K562 (cell line): ENCODE results near the gene UBE2O. TPM values are rescaled to one million over a fixed set of nuclear protein-coding genes. Genes with fewer than 3 reads are reported as not detected.

ENCODE experiments used
- ATF3 ChIP-seq, 2 experiments: fragments of 450-650 bp in 1 of 2; sonication (generic) in 1 of 2; formaldehyde crosslinking in 1 of 2; IDR thresholded peaks in 1 of 2; conservative IDR thresholded peaks in 1 of 2; 2 replicates each; pipeline versions ENCODE4 v1.6.1 to v1.8.1; 2016 to 2023; ENCODE audit warnings: mild to moderate bottlenecking in 2 of 2, moderate library complexity in 2 of 2, inconsistent platforms in 1 of 2, missing genetic modification reagents in 1 of 2
- CBX8 ChIP-seq: fragments of 200-600 bp; sonication (generic); IDR thresholded peaks from 2 replicates; pipeline ENCODE4 v1.6.1; 2012; ENCODE audit warnings: borderline replicate concordance, mixed run types, low read depth, mild to moderate bottlenecking, moderate library complexity, mixed read lengths, low read length, control low read depth, inconsistent platforms; ENCODE audit not compliant: poor library complexity, severe bottlenecking; ENCODE audit errors: extremely low read depth
- GTF2B ChIP-seq: IDR thresholded peaks from 2 replicates; pipeline ENCODE4 v1.6.1; 2011; ENCODE audit not compliant: insufficient read length; ENCODE audit errors: extremely low read depth
- HDAC2 ChIP-seq: fragments of 450-650 bp; IDR thresholded peaks from 2 replicates; pipeline ENCODE4 v1.6.1; 2016; ENCODE audit warnings: mild to moderate bottlenecking
- HDGF ChIP-seq: fragments of 450-650 bp; IDR thresholded peaks from 2 replicates; pipeline ENCODE4 v1.6.1; 2016
- MEF2A ChIP-seq: IDR thresholded peaks from 2 replicates; pipeline ENCODE4 v1.6.1; 2011; ENCODE audit warnings: low read depth, mild to moderate bottlenecking, low read length, moderate library complexity; ENCODE audit not compliant: control insufficient read depth
- NCOA6 ChIP-seq: fragments of 450-650 bp; IDR thresholded peaks from 2 replicates; pipeline ENCODE4 v1.6.1; 2017; ENCODE audit warnings: mild to moderate bottlenecking
- OTX1 ChIP-seq: fragments of 450-650 bp; formaldehyde crosslinking; IDR thresholded peaks from 2 replicates; pipeline ENCODE4 v1.4.0; 2022; ENCODE audit warnings: mild to moderate bottlenecking
- POLR3A ChIP-seq: IDR thresholded peaks from 2 replicates; pipeline ENCODE4 v1.6.1; 2011; ENCODE audit warnings: borderline replicate concordance, mild to moderate bottlenecking, moderate library complexity; ENCODE audit not compliant: insufficient read length, insufficient read depth; ENCODE audit errors: extremely low read depth
- TCF15 ChIP-seq: fragments of 250-450 bp; sonication (Bioruptor Pico); IDR thresholded peaks from 2 replicates; pipeline ENCODE4 v1.8.0; 2022; ENCODE audit warnings: moderate library complexity, mild to moderate bottlenecking, inconsistent platforms
- TOE1 ChIP-seq, 2 experiments: fragments of 450-650 bp in 1 of 2; sonication (generic) in 1 of 2; formaldehyde crosslinking in 1 of 2; IDR thresholded peaks; 2 replicates each; pipeline versions ENCODE4 v1.7.1 to v1.8.0; 2016 to 2022; ENCODE audit warnings: borderline replicate concordance in 2 of 2, mild to moderate bottlenecking in 2 of 2, antibody characterized with exemption in 1 of 2, inconsistent platforms in 1 of 2, low read depth in 1 of 2, missing genetic modification reagents in 1 of 2, moderate library complexity in 1 of 2
- XRCC4 ChIP-seq: IDR thresholded peaks from one replicate; pipeline ENCODE4 v1.6.1; 2011; ENCODE audit not compliant: insufficient read depth, insufficient read length; ENCODE audit errors: extremely low read depth
- ZBTB26 ChIP-seq: fragments of 450-650 bp; formaldehyde crosslinking; IDR thresholded peaks from 2 replicates; pipeline ENCODE4 v1.4.0; 2022; ENCODE audit warnings: missing genetic modification characterization
- ZBTB8A ChIP-seq: fragments of 450-650 bp; IDR thresholded peaks from 2 replicates; pipeline ENCODE4 v1.6.1; 2018; ENCODE audit warnings: mild to moderate bottlenecking, moderate library complexity; ENCODE audit not compliant: partially characterized antibody
- polyA plus RNA-seq, 8 experiments: library from polyadenylated mRNA; depleted of rRNA in 4 of 8; stranded (reverse) in 5 of 8; unstranded in 3 of 8; fragments of >200 nt; fragmentation: Nextera tagmentation in 2 of 8; fragmentation: Illumina TruSeq in 1 of 8; extraction: Ambion mirVana in 2 of 8; extraction: Trizol in 1 of 8; gene quantifications; 2 replicates each; pipeline versions ENCODE4 v1.2.1 to v1.2.3, GENCODE V29; 2011 to 2014; ENCODE audit warnings: inconsistent platforms in 1 of 8, missing spikeins in 1 of 8
- total RNA-seq, 7 experiments: library from RNA; depleted of rRNA in 6 of 7; stranded (reverse); fragments of >200 nt in 6 of 7; fragmentation: Illumina TruSeq in 2 of 7; extraction: Trizol in 2 of 7; gene quantifications; 2 replicates each; pipeline versions ENCODE4 v1.2.1 to v1.2.3, GENCODE V29; 2011 to 2021; ENCODE audit warnings: low replicate concordance in 1 of 7

UBE2O gene
- total and polyA plus RNA-seq, 9 of the 15 experiments (the other 6 are each of a cell fraction or from before 2014, with no cell fraction given): 1.6 to 39.7 (median 13.3) TPM

- TF ChIP-seq GTF2B: no peak
- no peak for TF ChIP-seq ZBTB8A
- no peak for TF ChIP-seq ATF3 (IDR thresholded peaks at IDR 0.05)
- no peak for TF ChIP-seq ATF3 (CRISPR knock-in tag; conservative IDR thresholded peaks at IDR 0.05)
- TF ChIP-seq ZBTB26 (CRISPR knock-in tag): no peak
- TF ChIP-seq HDAC2: no peak
- TF ChIP-seq MEF2A: no peak
- no peak for TF ChIP-seq CBX8
- no peak for TF ChIP-seq NCOA6
- no peak for TF ChIP-seq HDGF
- TF ChIP-seq XRCC4: no peak
- TF ChIP-seq OTX1 (CRISPR knock-in tag): no peak
- TF ChIP-seq POLR3A: no peak
- TF ChIP-seq TCF15 (CRISPR knock-in tag): no peak
- TF ChIP-seq TOE1 (IDR thresholded peaks at IDR 0.05; ENCODE audit: borderline replicate concordance): no peak
- no peak for TF ChIP-seq TOE1 (CRISPR knock-in tag; IDR thresholded peaks at IDR 0.05; ENCODE audit: borderline replicate concordance, low read depth)
These were observed 109.8 kb downstream of the UBE2O start (continued) for GRCh38 chr17:76343106-76343505.
